ENCODE data around the gene WNT2B.

GRCh38 chr1:112576240-112576639, 67.5 kb downstream of the WNT2B start:
- TF ChIP-seq POLR2A (IDR thresholded peaks at IDR 0.05) (no peak), CTCF (IDR thresholded peaks at IDR 0.05) (no peak)
